ENCODE data around the gene YWHAH. TPM values are rescaled to one million over a fixed set of nuclear protein-coding genes. Genes with fewer than 3 reads are reported as not detected.

YWHAH gene
- total and polyA plus RNA-seq, 7 donors = 85.8 to 171 (median 106) TPM

GRCh38 chr22:31906569-31906968 lies 37.8 kb upstream of the YWHAH start:
- no peak for DNase-seq
- Histone ChIP-seq H3K27me3 (no peaks in the 10 kb centered on the region), H3K4me3 (no peak overlapping the region), H3K4me1 (no peaks in the 10 kb centered on the region), H3K36me3 (peaks cover 0 to 53% (median 10%) of the 10 kb centered on the region in 4 donors), H3K27ac (no peak overlapping the region), H3K9me3 (no peaks in the 10 kb centered on the region)
- WGBS, 2 donors = 85 to 92% methylated on average over 5 of the region's 5 CpGs
- TF ChIP-seq POLR2AphosphoS5 (IDR thresholded peaks at IDR 0.05) = no peak
- no peak for TF ChIP-seq EP300 (IDR thresholded peaks at IDR 0.05)
- TF ChIP-seq POLR2A (IDR thresholded peaks at IDR 0.05) = no peak
- TF ChIP-seq, protein P1, sequence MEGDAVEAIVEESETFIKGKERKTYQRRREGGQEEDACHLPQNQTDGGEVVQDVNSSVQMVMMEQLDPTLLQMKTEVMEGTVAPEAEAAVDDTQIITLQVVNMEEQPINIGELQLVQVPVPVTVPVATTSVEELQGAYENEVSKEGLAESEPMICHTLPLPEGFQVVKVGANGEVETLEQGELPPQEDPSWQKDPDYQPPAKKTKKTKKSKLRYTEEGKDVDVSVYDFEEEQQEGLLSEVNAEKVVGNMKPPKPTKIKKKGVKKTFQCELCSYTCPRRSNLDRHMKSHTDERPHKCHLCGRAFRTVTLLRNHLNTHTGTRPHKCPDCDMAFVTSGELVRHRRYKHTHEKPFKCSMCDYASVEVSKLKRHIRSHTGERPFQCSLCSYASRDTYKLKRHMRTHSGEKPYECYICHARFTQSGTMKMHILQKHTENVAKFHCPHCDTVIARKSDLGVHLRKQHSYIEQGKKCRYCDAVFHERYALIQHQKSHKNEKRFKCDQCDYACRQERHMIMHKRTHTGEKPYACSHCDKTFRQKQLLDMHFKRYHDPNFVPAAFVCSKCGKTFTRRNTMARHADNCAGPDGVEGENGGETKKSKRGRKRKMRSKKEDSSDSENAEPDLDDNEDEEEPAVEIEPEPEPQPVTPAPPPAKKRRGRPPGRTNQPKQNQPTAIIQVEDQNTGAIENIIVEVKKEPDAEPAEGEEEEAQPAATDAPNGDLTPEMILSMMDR (IDR thresholded peaks at IDR 0.05) = no peak
- intact Hi-C loops (cut with DNase I) = no loop called here

DNA sequence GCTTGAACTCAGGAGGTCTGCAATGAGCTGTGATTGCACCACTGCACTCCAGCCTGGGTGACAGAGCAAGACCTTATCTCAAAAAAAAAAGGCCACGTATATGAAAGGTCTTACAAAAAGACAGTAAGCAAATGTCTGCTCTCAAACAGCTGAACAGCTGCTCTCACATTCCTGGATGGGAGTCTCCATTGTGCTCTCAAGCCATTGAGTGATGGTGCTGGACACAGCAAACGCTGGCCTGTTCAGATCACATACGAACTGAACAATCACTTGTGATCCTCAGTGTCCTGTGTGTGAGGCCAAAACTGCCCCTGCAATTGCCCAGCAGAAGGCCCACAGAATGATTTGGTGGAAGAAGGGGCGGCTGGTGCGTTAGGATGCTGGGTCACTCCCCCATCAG lies 34.4 kb upstream of the YWHAH start:
- Histone ChIP-seq H3K27me3 (no peaks in the 10 kb centered on the region), H3K36me3 (peaks cover 0 to 29% (median 7%) of the 10 kb centered on the region in 4 donors), H3K4me1 (no peaks in the 10 kb centered on the region), H3K27ac (no peak overlapping the region), H3K4me3 (no peak overlapping the region), H3K9me3 (no peaks in the 10 kb centered on the region)
- intact Hi-C loops (cut with DNase I) = no loop called here
- DNase-seq = no peak
- 92 to 95% methylated on average over 5 of the region's 5 CpGs for WGBS, 2 donors
- no peak for TF ChIP-seq EP300 (IDR thresholded peaks at IDR 0.05)
- TF ChIP-seq, protein P1 (IDR thresholded peaks at IDR 0.05) = no peak
- no peak for TF ChIP-seq POLR2AphosphoS5 (IDR thresholded peaks at IDR 0.05)

DNA sequence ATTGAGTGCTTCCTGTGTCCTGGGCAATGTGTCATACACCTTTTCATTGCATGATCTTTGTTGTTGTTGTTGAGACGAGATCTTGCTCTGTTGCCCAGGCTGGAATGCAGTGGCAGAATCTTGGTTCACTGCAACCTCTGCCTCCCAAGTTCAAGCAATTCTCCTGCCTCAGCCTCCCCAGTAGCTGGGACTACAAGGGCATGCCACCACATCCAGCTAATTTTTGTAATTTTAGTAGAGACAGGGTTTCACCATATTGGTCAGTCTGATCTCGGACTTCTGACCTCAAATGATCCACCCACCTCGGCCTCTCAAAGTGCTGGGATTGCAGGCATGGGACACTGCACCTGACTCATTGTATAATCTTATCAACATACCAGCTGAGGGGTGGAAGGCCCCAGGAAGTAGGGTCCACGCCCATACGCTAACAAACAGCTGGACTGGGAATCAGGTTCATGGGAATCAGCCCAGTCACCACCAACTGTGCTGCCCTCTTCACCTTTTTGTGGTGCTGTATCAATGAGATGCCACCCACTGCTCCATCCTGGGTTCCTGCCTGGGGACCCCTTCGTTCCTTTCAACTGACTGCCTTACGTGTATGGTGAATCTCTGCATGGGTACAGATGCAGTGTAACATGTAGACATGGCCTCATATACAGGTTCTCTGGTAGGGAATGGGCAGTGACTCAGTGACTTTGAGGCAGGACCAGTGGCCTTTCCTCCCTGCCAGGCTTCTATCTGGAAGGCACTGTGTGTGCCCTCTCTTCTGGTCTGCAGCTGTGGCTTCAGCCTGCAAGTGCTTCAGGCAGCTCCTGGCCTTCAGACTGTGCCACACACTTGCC lies 32.5 kb upstream of the YWHAH start:
- no peaks in the 10 kb centered on the region for H3K4me1 ChIP-seq
- intact Hi-C loops (cut with DNase I) = no loop called here
- no peaks in the 10 kb centered on the region for H3K9me3 ChIP-seq
- no peak overlapping the region for H3K4me3 ChIP-seq
- no peak for DNase-seq
- H3K27me3 ChIP-seq = no peaks in the 10 kb centered on the region
- no peak for TF ChIP-seq POLR2A (IDR thresholded peaks at IDR 0.05)
- no peak for TF ChIP-seq POLR2AphosphoS5 (IDR thresholded peaks at IDR 0.05)
- TF ChIP-seq EP300 (IDR thresholded peaks at IDR 0.05) = no peak
- TF ChIP-seq, protein P1 (IDR thresholded peaks at IDR 0.05) = no peak
- H3K27ac ChIP-seq = no peak overlapping the region
- H3K36me3 ChIP-seq = peaks cover 0 to 11% (median 3%) of the 10 kb centered on the region in 4 donors
- WGBS, 2 donors = 44 to 85% methylated on average over 7 of the region's 7 CpGs

- no peak for DNase-seq
- Histone ChIP-seq H3K36me3 (peaks cover 0 to 7% (median under 1%) of the 10 kb centered on the region in 4 donors), H3K27me3 (no peaks in the 10 kb centered on the region), H3K4me1 (no peaks in the 10 kb centered on the region), H3K27ac (no peak overlapping the region), H3K4me3 (no peak overlapping the region), H3K9me3 (no peaks in the 10 kb centered on the region)
- WGBS, 2 donors = 52 to 83% methylated on average over 1 of the region's 1 CpG
- TF ChIP-seq POLR2A (IDR thresholded peaks at IDR 0.05) = no peak
- TF ChIP-seq, protein P1 (IDR thresholded peaks at IDR 0.05) = no peak
- no peak for TF ChIP-seq POLR2AphosphoS5 (IDR thresholded peaks at IDR 0.05)
- TF ChIP-seq EP300 (IDR thresholded peaks at IDR 0.05) = no peak
- intact Hi-C loops (cut with DNase I) = no loop called here
These were observed 32.0 kb upstream of the YWHAH start for GRCh38 chr22:31912407-31912743.
